Omental fat pad (tissue), 4 donors: ENCODE data around the gene CTF1. TPM values are rescaled to one million over a fixed set of nuclear protein-coding genes. Genes with fewer than 3 reads are reported as not detected.

Experiments
- ATAC-seq: fragments of 150-250 bp; one replicate; pipeline ENCODE4 v1.9.1; 2016; ENCODE audit warnings: mild to moderate bottlenecking, moderate library complexity; ENCODE audit not compliant: low FRiP score
- DNase-seq: peaks from one replicate; pipeline ENCODE4 v3.0.0-alpha.2; 2019; ENCODE audit warnings: low spot score
- CTCF ChIP-seq, 3 donors: fragments of 450-650 bp; IDR thresholded peaks; one replicate each; pipeline ENCODE4 v1.5.1; 2016 to 2017; ENCODE audit warnings: antibody characterized with exemption in 3 of 3, mild to moderate bottlenecking in 3 of 3, moderate library complexity in 2 of 3
- total RNA-seq, 4 donors: library from RNA; depleted of rRNA; stranded (reverse); fragments of >200 nt; gene quantifications; one replicate each; pipeline ENCODE4 v1.1.0, GENCODE V29; 2016

CTF1 gene
- total RNA-seq, 4 donors from 2014 or later = 1.7 to 3.5 (median 2.3) TPM

- ATAC-seq (peak; percentile 96), DNase-seq (no peak)
- TF ChIP-seq CTCF (IDR thresholded peaks at IDR 0.05) = no peak
Observed at GRCh38 chr16:30902029-30902972, 5.9 kb downstream of the CTF1 start.

- no peak for TF ChIP-seq CTCF (IDR thresholded peaks at IDR 0.05)
- ATAC-seq = no peak
- DNase-seq = no peak
Observed at GRCh38 chr16:30903002-30903401, 6.6 kb downstream of the CTF1 start.

GRCh38 chr16:30903596-30903995, 7.2 kb downstream of the CTF1 start:
- no peak for ATAC-seq
- no peak for DNase-seq
- no peak for TF ChIP-seq CTCF (IDR thresholded peaks at IDR 0.05)

DNA sequence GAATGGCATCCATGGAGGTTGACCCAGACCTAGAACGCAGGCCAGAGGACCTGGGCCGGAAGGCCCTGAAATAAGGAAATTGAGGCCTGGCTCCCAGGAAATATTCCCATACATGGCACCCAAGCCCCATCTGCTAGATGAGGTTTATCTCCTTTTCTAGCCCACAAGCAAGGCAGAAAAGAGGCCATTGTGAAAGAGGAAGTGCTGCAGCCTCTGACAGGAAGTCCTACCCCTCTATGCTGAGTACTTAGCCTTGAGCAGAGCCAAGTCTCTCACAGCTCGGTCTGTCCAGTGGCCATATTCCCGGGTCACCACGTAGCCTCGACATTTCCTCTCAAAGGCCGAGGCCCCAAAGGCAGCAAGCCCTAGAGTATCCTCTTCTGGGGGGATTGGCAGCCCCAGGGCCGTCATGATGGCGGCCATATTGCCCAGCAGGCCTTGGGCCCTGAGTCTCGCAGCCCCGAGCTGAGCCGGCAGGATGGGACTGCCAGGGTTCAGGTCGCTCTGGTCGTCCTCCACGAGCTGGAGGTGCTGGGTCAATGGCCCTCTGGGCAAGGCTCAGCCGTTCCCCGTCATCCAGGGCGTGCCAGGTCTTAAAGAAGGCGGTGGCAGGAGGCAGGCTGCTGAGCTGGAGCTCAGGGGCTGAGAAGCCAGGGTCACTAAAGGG, 7.8 kb downstream of the CTF1 start:
- no peak for TF ChIP-seq CTCF (IDR thresholded peaks at IDR 0.05)
- DNase-seq (no peak), ATAC-seq (no peak)

DNA sequence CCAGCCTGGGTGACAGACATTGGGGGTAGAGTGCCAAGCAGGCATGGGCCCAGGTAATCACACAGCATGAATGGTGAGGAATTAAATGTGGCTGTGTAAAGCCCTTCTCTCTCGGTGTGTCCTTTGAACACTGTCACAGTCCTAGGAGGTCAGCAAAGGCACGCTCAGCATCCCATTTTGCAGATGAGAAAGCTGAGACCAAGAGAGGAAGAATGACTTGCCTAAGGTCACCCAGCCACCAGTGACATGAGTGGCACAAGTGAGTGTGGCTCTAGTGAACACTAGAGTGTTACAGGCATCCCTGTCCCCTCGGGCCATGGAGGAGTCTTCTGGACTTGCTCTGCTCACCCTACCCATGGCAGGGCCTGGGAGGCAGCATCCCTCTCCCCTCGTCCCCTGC, 10.7 kb downstream of the CTF1 start:
- ATAC-seq = no peak
- TF ChIP-seq CTCF (IDR thresholded peaks at IDR 0.05) = no peak
- DNase-seq = no peak

DNA sequence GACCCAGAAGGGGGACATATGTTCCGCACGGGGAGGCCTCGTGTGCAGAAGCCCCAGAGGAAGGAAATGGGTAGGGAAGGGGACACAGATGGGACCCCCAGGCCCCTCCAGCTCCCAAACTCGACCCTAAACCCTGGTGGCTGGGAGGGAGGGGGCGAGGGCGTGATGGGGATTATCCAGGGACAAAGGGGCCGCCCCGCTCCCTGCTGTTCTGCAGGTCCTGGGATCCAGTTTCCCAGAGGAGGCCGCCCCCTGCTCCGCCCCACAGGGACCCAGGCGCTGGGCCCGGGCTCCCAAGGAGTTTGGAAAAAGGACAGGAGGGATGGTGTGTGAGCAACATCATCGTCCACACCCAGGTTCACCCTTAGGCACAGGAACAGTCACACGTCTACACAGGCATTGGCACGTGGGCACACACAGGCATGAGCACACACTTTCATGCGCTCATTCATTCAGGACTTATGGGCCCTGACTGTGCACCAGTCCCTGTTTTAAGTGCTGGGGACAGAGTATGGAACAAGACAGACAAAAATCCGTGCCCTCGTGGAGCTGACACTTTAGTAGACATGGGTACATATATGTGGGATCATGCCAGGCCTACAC, 14.1 kb downstream of the CTF1 start:
- no peak for DNase-seq
- no peak for TF ChIP-seq CTCF (IDR thresholded peaks at IDR 0.05)
- ATAC-seq = no peak
